Stimulated activated CD8-positive, alpha-beta memory T cell treated with anti-CD3 and anti-CD28 coated beads, Interleukin-12 subunit alpha, Interleukin-12 subunit beta, amount 100 ng/mL, for 1 hour (primary cell): ENCODE measurements around the gene SUN2.

Source experiments
- DNase-seq: peaks from one replicate; pipeline ENCODE4 v3.0.0-alpha.2; 2020; ENCODE audit warnings: low read depth

Gene SUN2

DNA sequence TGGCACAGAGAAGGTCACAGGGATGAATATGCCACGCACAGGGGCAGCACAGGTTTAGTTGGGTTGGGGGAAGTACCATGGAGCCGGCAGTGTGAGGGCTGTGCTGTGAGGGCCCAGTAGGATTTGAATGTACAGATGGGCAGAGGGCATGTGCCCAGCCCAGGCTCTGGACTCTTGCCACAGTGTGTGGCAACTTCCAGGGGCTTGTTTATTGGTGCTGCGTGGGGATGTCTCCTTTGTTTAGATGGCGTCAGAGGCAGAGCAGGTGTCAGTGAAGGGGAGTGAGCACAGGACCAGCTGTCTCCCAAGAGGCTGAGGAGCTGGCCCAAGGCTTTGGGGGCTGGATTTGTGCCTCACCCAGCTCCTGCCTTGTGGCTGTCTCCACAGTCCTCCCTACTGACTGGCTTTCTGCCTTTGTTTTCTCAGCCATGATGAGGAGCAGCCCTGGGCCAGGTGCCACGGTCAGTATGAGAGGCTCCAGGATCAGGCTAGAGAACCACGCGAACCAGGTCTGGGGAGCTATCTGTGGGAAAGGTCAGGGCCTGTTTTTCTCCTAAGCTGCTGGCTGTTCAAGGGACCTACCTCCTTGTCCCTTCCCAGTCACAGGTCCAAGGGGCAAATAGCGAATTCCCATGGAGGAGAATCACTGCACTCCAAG is 21.9 kb downstream of the SUN2 start:
- DNase-seq: no peak

DNA sequence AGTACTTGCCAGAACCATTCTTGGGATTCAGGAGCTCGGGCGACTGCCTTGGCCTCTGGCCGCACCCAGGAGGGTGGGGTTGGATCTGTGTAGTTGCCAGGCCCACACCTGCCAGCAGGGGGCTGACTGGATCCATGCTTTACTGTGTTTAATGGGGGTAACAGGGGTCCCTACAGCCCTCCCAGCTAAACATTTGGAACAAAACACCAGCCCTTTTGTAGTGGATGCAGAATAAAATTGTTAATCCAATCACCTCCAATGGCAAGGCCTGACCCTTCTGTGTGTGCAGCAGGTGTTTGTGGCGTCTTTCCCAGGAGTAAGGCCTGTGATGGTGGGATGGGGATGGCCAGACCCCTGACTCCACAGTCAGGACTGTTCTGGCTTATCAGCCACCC is 22.5 kb downstream of the SUN2 start:
- peak; percentile 27 for DNase-seq

DNA sequence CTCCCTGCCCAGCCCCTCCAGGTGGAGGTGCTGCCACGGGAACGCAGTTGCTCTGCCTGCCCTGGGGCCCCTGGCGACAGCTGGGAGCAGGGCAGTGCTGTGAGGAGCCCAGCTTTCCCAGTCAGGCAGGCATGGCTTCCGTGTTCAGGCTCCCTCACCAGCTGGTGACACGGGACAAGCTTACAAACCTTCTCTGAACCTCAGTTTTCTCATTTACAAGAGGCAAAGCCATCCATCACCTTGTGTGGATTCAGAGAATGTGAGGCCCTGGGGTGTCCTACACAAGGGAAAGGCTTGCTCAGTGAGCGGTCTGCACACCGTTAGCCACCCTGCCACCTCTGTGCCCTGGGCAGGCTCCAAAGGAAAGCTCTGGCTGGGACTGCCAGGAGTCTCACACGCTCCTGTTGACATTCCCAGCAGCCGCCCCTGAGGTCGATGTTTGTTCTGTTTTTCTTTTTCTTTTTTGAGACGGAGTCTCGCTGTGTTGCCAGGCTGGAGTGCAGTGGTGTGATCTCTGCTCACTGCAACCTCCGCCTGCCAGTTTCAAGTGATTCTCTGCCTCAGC is 23.5 kb downstream of the SUN2 start:
- DNase-seq: no peak

DNA sequence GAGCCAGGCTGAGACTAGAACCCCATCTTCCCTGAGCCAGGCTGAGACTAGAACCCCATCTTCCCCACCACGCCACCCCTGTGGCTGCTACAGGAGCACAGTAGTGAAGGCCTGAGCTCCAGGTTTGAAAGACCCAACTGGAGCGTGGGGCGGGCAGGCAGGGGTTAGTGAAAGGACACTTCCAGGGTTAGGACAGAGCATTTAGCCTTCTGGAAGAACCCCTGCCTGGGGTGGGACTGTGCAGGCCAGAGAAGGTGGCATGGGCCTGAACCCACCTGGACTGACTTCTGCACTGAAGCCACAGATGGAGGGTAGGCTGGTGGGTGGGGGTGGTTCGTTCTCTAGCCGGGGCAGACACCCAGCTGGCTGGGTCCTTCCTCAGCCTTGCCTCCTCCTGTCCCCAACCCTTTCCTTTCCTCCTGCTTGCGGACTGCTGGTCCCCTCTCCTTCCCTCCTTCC is 24.1 kb downstream of the SUN2 start:
- DNase-seq: no peak

DNA sequence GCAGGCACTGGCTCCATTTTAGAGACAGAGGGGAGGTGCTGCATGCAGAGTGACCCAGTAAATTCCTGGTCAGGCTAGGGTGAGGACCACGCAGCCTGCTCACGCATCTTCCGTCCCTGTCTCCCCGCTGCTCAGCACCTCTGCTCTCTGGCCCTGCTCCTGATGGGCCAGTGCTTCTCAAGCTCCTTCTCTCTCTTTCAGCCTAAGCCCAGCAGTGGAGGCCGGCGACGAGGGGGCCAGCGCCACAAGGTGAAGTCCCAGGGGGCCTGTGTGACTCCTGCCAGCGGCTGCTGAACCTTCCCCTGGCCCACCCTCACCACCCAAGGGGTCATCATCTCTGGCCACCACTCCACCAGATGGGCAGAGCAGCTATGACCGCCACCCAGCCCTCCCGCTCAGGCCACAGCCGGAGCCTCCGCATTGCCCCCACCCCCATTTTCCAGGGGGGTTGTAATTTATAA is 25.4 kb downstream of the SUN2 start:
- no peak for DNase-seq

- DNase-seq: no peak
Observed at GRCh38 chr22:38729946-38730345, 25.9 kb downstream of the SUN2 start.

DNA sequence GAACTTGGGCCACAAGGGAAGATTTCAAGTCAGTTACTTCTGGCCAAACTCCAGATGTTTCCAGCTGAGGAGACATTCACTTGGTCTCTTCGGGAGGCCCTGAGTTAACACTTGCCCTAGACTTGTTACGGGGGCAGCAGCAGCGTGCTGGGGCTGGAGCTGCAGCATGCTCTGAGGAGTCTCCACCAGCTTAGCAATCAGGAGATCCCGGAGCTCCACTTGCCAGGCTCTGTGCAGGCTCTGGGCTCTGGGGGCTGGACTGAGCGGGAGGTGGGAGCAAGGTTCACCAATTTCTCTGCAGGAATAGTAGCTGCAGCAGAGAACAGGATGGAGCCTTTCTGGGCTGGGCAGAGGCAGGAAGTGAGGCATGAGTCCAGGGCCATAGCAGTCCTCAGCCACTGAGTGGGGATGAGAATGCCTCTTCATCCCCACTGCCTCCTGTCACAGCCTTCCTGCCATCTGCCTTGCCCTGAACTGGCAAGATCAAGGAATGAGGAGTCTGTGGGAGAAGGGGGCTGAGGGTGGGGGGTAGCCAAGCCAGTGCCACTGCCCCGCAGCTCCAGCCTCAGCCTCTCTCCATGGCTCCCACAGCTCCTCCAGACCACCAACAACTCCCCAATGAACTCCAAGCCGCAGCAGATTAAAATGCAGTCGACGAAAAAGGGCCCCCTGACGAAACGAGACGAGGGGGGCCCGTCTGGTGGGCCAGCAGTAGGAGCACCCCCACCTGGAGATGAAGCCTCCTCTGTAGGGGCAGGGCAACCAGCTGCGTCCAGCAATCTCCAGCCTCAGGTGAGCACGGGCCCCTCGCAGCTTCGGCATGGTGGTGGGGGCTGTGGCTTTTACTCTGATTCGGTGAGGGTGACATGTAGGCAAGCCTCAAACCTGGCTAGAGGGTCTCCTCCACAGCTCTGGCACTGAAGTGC is 26.7 kb downstream of the SUN2 start:
- DNase-seq: no peak

GRCh38 chr22:38727530-38728451 is 28.0 kb downstream of the SUN2 start:
- DNase-seq: no peak

GRCh38 chr22:38727123-38727522 is 28.7 kb downstream of the SUN2 start:
- DNase-seq: no peak

GRCh38 chr22:38725900-38726655 is 29.7 kb downstream of the SUN2 start:
- DNase-seq: no peak

GRCh38 chr22:38724926-38725571 is 30.7 kb downstream of the SUN2 start:
- no peak for DNase-seq

DNA sequence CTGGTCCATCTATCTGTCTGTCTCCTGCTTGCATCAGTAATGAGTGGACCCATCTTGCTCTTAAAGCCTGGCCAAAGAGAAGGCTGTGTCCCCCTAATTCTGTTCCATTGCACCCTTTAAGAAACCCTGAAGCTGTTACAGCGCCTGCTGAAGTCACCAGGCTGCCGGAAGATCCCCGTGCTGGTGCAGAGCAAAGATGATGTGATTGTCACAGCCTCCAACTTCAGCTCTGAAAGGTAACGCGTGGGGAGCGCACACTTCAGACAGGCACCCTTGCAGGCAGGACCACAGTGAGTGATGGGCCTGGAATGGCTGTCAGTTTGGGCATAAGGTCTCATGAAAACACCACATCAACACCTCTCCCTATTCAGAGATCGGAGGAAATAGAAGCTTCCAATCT is 31.6 kb downstream of the SUN2 start:
- DNase-seq: no peak

DNA sequence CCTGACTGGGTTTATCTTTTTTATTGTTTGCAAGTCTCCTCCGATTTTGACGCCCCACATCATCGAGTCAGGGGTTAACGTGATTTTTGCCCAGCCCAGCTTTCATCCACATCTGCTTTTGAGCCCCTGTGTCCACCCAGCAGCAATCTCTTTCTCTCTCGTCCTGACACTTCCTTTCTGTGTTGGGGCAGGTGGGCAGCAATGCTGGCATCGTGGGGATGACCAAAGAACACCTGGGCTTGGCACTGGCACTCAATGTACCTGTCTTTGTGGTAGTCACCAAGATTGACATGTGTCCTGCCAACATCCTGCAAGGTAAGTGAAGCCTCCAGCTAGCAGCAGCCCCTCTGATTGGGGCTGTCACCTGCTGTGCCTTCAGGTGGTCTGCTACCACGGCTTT is 34.2 kb downstream of the SUN2 start:
- no peak for DNase-seq

DNA sequence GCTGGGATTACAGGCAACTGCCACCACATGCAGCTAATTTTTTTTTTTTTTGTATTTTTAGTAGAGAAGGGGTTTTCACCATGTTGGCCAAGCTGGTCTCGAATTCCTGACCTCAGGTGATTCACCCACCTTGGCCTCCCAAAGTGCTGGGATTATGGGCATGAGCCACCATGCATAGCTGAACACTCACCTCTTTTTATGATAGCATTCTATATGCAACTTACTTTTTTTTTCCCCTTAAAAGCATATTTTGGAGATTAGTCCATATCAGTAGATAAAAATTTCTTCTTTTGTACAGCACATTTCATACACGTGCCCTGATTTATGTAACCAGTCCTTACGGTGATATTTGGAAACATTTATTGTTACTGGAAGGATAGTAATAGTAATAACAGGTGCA is 35.4 kb downstream of the SUN2 start:
- DNase-seq: no peak

- DNase-seq: no peak
Observed at GRCh38 chr22:38719196-38719595, 36.6 kb downstream of the SUN2 start.

DNA sequence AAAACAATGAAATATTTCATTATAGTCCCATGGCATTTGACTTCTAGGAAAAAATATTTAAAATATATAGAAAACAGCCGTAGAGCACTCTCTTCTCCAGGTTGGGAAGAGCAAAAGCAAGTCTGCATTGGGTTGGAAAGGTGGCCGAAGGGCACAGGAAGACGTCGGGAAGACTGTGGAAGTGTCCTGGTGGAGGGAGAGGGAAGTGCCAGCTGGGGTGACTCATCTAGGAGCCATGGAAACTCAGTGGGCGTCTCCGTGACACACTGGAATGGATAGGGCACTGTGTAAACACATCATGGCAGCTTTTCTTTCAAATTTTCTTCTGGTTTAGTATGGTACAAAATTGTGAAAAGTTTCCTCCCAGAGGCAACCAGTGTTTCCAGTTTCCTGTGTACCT is 37.4 kb downstream of the SUN2 start:
- DNase-seq: no peak

DNA sequence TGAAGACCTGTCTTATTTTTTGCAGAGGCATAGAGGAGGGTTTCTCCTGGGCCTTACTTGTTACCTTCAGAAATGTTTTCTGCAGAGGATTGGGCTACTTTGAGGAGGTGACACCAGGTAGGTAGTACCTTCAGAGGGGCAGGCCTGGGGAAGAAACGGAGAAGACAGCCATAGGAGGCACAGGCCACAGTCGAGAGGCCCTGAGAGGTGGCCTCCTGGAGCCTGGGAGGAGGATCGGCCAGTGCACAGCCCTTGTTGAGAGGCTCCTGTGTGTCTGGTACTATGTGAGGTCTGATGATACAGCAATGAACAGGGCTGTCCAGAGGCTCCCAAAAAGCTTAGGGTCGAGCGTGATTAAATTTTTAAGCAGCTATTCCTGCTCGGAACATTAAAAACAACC is 38.6 kb downstream of the SUN2 start:
- no peak for DNase-seq

- DNase-seq: no peak
Observed at GRCh38 chr22:38716826-38717225, 39.0 kb downstream of the SUN2 start.

GRCh38 chr22:38716271-38716670 is 39.5 kb downstream of the SUN2 start:
- no peak for DNase-seq

- DNase-seq: no peak
Observed at GRCh38 chr22:38715852-38716251, 39.9 kb downstream of the SUN2 start.
